Body of pancreas (tissue), 4 donors: Measurements from ENCODE around the gene LDLRAD2. TPM values are rescaled to one million over a fixed set of nuclear protein-coding genes. Genes with fewer than 3 reads are reported as not detected.

ENCODE experiments used
- ATAC-seq: fragments of 150-250 bp; one replicate; pipeline ENCODE4 v1.9.1; 2016
- DNase-seq, 4 donors: peaks; one replicate each; pipeline ENCODE4 v3.0.0-alpha.2; 2019
- H3K27ac ChIP-seq, 4 donors: fragments of 200-600 bp; sonication (generic); 1 replicate in 3 of 4; 2 replicates in 1 of 4; pipeline versions ENCODE4 v1.5.1 to v1.6.1; 2016 to 2019; ENCODE audit warnings: mild to moderate bottlenecking in 1 of 4, mixed read lengths in 1 of 4, moderate library complexity in 1 of 4
- H3K27me3 ChIP-seq, 2 donors: fragments of 200-600 bp; sonication (generic); one replicate each; pipeline ENCODE4 v1.6.0; 2016; ENCODE audit warnings: mild to moderate bottlenecking in 1 of 2
- H3K36me3 ChIP-seq, 2 donors: fragments of 200-600 bp; sonication (generic); replicated peaks in 1 of 2; 2 replicates each; pipeline ENCODE4 v1.5.1; 2016; ENCODE audit warnings: low read depth in 2 of 2; ENCODE audit not compliant: insufficient read depth in 1 of 2
- H3K4me1 ChIP-seq: fragments of 200-600 bp; sonication (generic); one replicate; pipeline ENCODE4 v1.6.0; 2016
- H3K4me3 ChIP-seq, 2 donors: fragments of 200-600 bp; sonication (generic); 1 replicate in 1 of 2; 2 replicates in 1 of 2; pipeline ENCODE4 v1.5.1; 2016 to 2019
- H3K9me3 ChIP-seq, 3 donors: fragments of 200-600 bp; sonication (generic); 1 replicate in 2 of 3; 2 replicates in 1 of 3; pipeline ENCODE4 v1.5.1; 2016
- CTCF ChIP-seq, 7 experiments: fragments of 450-650 bp in 4 of 7; fragments of 200-600 bp in 3 of 7; sonication (generic) in 3 of 7; IDR thresholded peaks; one replicate each; pipeline ENCODE4 v1.5.1; 2016 to 2019; ENCODE audit warnings: antibody characterized with exemption in 7 of 7
- POLR2A ChIP-seq, 3 donors: fragments of 450-650 bp; IDR thresholded peaks; one replicate each; pipeline ENCODE4 v1.6.1; 2016; ENCODE audit warnings: antibody characterized with exemption in 3 of 3, mild to moderate bottlenecking in 2 of 3
- WGBS, 2 donors: methylation state at CpG; one replicate each; pipeline ENCODE4 v1.1.5; 2017; 5-methylcytosine and 5-hydroxymethylcytosine counted together
- intact Hi-C: fragments of 100-400 bp; cut with DNase I; formaldehyde crosslinking; loops from one replicate; pipeline ENCODE4 v1.15.1; 2023
- total RNA-seq, 2 donors: library from RNA; depleted of rRNA; stranded (reverse); fragments of >200 nt; gene quantifications; one replicate each; pipeline ENCODE4 v1.1.0, GENCODE V29; 2016

Gene LDLRAD2
- total RNA-seq, 2 donors from 2014 or later, result 2.3 TPM; not detected in 1

DNA sequence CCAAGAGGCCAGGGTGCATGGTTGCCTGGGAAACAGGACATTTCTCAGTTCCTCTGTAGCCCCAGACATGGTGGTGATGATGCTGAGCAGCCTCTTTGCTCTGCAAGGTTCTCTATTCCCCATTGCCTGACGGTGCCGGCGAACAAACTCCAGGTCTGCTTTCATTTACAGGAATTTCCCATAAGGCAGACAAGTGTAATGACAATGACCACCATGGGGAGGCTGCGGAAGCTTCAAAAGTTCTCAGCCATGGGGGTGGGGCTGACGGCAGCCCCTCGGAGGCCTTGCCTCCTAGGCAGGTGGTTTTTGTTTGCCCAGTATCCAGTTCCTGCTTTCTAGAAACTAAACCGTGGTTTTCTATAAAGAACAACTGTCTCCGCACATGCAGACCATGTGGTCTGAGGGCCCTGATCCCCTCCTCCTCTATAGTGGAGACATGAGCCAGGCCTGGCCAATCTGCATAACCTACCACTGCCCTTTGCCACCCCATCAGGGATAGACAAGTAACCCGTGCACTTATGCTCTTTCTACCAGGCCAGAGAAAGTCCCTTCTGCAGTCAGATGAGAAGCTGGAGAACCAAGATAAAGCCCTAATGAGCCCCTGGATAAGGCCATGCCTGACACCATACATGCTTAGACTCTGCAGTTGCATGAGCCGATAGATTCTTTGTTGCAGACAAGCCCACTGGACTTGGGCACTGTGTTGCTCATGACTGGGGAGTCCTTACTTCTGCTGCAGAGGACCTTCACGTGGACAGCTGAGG, 54.1 kb downstream of the LDLRAD2 start:
- no peak for ATAC-seq
- H3K27me3 ChIP-seq, result no peaks in the 10 kb centered on the region
- H3K4me1 ChIP-seq, result peaks cover 8% of the 10 kb centered on the region
- intact Hi-C loops, result no loop called here
- no peak for DNase-seq
- peaks cover 0 to 1% of the 10 kb centered on the region in 2 donors for H3K36me3 ChIP-seq
- WGBS, 2 donors, result 75 to 85% methylated on average over 11 of the region's 11 CpGs
- TF ChIP-seq CTCF (IDR thresholded peaks at IDR 0.05) (no peak), POLR2A (IDR thresholded peaks at IDR 0.05) (no peak)
- H3K9me3 ChIP-seq, result no peaks in the 10 kb centered on the region
- H3K27ac ChIP-seq, result no peak overlapping the region
- H3K4me3 ChIP-seq, result no peak overlapping the region

- Histone ChIP-seq H3K9me3 (no peaks in the 10 kb centered on the region), H3K27ac (no peak overlapping the region), H3K4me3 (no peak overlapping the region), H3K36me3 (peaks cover 0 to 1% of the 10 kb centered on the region in 2 donors), H3K27me3 (no peaks in the 10 kb centered on the region), H3K4me1 (peaks cover 8% of the 10 kb centered on the region)
- no peak for TF ChIP-seq CTCF (IDR thresholded peaks at IDR 0.05)
- no peak for TF ChIP-seq POLR2A (IDR thresholded peaks at IDR 0.05)
- DNase-seq, result no peak
- WGBS, 2 donors, result 9 to 25% methylated on average over 1 of the region's 1 CpG
- no peak for ATAC-seq
- intact Hi-C loops, result no loop called here
Observed at GRCh38 chr1:21866707-21867043, 54.6 kb downstream of the LDLRAD2 start.

DNA sequence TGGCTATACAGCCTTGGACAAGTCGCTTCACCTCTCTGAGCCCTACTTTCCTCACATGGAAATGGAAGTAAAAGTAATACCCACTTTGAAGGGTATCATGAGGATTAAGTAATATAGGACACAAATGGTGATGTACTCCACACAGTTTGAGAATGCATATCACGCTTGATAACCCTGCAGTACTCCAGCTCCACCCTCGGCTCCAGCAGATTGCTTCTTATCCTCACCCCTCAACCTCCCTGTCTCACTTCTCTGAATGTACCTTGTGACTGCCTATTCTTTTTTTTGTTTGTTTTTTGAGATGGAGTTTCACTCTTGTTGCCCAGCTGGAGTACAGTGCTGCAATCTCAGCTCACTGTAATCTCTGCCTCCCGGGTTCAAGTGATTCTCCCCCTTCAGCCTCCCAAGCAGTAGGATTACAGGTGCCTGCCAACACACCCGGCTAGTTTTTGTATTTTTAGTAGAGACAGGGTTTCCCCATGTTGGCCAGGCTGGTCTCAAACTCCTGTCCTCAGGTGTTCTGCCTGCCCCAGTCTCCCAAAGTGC, 55.5 kb downstream of the LDLRAD2 start:
- intact Hi-C loops, result no loop called here
- Histone ChIP-seq H3K27ac (no peak overlapping the region), H3K4me3 (no peak overlapping the region), H3K27me3 (no peaks in the 10 kb centered on the region), H3K4me1 (peaks cover 8% of the 10 kb centered on the region), H3K36me3 (peaks cover 0 to 3% of the 10 kb centered on the region in 2 donors), H3K9me3 (no peaks in the 10 kb centered on the region)
- 86 to 91% methylated on average over 4 to 5 of the region's 5 CpGs for WGBS, 2 donors
- no peak for TF ChIP-seq CTCF (IDR thresholded peaks at IDR 0.05)
- DNase-seq (no peak), ATAC-seq (no peak)

DNA sequence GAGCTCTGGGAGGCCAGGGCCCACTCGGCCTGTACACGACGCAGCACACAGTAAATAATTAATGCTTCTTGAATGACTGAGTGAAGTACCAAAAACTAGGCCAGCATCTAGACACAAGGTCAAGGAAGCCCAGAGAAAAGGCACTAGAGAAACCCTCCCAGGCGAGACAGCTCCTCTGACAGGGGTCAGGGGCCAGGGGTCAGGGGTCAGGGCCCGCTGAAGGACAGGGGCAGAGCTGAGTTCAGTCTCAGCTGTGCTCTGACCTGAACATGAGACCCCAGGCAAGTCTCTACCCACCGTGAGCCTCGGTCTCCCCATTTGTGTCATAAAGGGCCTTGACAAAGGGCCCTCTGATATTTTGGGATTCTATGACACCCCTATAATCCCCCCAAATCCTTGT, 56.4 kb downstream of the LDLRAD2 start:
- no peaks in the 10 kb centered on the region for H3K27me3 ChIP-seq
- 93 to 94% methylated on average over 7 of the region's 7 CpGs for WGBS, 2 donors
- H3K36me3 ChIP-seq, result peaks cover 0 to 3% of the 10 kb centered on the region in 2 donors
- H3K4me3 ChIP-seq, result no peak overlapping the region
- peaks cover 8% of the 10 kb centered on the region for H3K4me1 ChIP-seq
- intact Hi-C loops, result no loop called here
- no peak overlapping the region for H3K27ac ChIP-seq
- H3K9me3 ChIP-seq, result no peaks in the 10 kb centered on the region
- TF ChIP-seq POLR2A (IDR thresholded peaks at IDR 0.05) (no peak), CTCF (IDR thresholded peaks at IDR 0.05) (no peak)
- ATAC-seq (no peak), DNase-seq (no peak)
